ENCODE results near the gene ACTN1. TPM values are rescaled to one million over a fixed set of nuclear protein-coding genes. Genes with fewer than 3 reads are reported as not detected.
A peak's percentile ranks its signal among the peaks of the same experiment; 100 is the strongest.
"Not testable (repeated sequence)": the region's sequence is repeated elsewhere in the genome, so short reads cannot be mapped to it uniquely, and the experiment has no call there.

Gene ACTN1
- total RNA-seq (82.2 and 88.0 TPM in 2 replicates), polyA plus RNA-seq (157 and 163 TPM in 2 replicates)

DNA sequence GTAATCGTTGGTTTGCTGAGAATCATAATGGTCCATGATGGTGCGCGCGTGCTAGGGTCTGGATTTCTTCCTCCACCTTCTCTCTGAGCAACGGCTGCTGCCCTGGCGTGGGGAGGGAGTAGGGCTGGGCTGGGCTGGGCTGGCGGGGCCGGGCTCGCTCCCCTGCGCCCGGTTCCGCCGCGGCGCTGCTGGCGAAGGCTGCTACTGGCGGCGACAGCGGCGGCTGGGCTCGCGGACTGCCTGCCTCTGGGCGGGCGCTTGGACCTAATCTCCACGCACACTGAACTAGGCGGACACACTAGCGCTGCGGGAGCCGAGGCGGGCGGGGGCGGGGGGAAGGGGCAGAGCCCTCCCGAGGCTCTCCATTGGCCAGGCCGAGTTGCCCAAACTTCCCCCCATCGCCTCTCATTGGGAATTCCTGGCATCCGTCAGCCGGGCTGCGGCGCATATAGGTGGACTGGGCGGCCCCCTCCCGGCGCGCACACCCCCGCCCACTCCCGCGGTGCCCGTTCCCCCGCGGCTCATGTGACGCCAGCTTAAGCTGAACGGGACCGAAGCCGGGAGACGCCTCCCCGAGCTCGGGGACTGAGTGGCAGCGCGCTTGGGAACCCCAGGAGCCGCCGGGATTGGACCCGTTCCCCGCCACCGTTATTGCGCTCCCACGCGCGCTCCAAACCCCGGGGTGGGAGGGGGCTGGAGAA is at the start of gene ACTN1:
ACTN1 (minus strand) TSS at position 282 of the 701 bp plus-strand sequence; CDS start at position 36, 246 bp downstream.
- DNase-seq (ENCODE audit: low spot score): peak; percentile 94
- peak within 1 kb of the TSS; percentile 100 for H3K27ac ChIP-seq
- no peaks in the 10 kb centered on the region for H3K9me2 ChIP-seq (replicated peaks; ENCODE audit: insufficient read depth)
- no peaks in the 10 kb centered on the region for H3K9me3 ChIP-seq (ENCODE audit: low read depth)
- H3K4me3 ChIP-seq: peak within 1 kb of the TSS; percentile 98
- H3K4me2 ChIP-seq: peak within 1 kb of the TSS; percentile 89
- H3K27me3 ChIP-seq: no peaks in the 10 kb centered on the region
- no peaks in the 10 kb centered on the region for H3K36me3 ChIP-seq (replicated peaks; ENCODE audit: insufficient read depth, low read depth)
- peaks cover 4% of the 10 kb centered on the region for H4K20me1 ChIP-seq (ENCODE audit: insufficient read depth, poor library complexity, severe bottlenecking)
- TF ChIP-seq, protein P1, sequence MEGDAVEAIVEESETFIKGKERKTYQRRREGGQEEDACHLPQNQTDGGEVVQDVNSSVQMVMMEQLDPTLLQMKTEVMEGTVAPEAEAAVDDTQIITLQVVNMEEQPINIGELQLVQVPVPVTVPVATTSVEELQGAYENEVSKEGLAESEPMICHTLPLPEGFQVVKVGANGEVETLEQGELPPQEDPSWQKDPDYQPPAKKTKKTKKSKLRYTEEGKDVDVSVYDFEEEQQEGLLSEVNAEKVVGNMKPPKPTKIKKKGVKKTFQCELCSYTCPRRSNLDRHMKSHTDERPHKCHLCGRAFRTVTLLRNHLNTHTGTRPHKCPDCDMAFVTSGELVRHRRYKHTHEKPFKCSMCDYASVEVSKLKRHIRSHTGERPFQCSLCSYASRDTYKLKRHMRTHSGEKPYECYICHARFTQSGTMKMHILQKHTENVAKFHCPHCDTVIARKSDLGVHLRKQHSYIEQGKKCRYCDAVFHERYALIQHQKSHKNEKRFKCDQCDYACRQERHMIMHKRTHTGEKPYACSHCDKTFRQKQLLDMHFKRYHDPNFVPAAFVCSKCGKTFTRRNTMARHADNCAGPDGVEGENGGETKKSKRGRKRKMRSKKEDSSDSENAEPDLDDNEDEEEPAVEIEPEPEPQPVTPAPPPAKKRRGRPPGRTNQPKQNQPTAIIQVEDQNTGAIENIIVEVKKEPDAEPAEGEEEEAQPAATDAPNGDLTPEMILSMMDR (IDR thresholded peaks at IDR 0.05; ENCODE audit: poor library complexity): no peak
- TF ChIP-seq EZH2phosphoT487 (IDR thresholded peaks at IDR 0.05; ENCODE audit: low read depth, severe bottlenecking, unreplicated experiment) (no peak), EZH2 (IDR thresholded peaks at IDR 0.05; ENCODE audit: borderline replicate concordance) (no peak)
- 1% methylated on average over 50 of the region's 68 CpGs for WGBS (ENCODE audit: low lambda C conversion rate, missing lambda C conversion rate)
- peaks cover 44% of the 10 kb centered on the region for H3K79me2 ChIP-seq
- H2AFZ ChIP-seq: peak within 1 kb of the TSS; percentile 66
- peaks cover 35% of the 10 kb centered on the region for H3K4me1 ChIP-seq (ENCODE audit: insufficient read depth)

DNA sequence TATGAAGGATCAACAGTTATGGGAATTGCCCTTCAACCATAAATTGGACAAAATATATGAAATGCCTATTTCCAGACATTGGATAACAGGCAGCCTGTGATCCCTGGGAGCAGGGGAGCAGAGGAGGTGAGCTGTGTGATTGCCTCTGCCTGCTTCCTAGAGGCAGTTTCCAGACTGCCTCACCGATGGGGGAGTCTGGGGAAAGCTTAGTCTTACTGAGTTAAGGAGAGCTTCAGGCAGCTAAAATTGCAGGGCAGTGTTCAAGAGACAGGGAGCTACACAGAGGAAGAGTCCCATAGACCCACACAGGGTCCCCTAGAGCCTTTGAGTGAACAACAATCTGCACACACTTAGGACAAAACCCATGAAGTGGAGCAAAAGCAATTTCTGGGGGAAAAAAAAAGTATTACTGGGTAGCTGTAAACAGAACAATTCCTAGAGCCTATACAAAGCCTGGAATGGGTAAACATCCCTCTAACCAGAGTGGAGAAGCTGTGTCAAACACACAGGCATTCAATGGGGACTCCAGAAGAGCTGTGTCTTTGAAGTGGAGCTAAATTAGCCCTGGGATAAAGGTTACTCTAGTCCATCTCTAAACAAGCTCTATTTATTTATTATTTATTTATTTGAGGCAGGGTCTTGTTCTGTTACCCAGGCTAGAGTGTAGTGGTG is 48.3 kb upstream of the ACTN1 start:
- H3K9me2 ChIP-seq (replicated peaks; ENCODE audit: insufficient read depth): no peaks in the 10 kb centered on the region
- WGBS (ENCODE audit: low lambda C conversion rate, missing lambda C conversion rate): 21% methylated on average over 1 of the region's 1 CpG
- DNase-seq (ENCODE audit: low spot score): no peak
- H3K4me2 ChIP-seq: no peak overlapping the region
- no peak overlapping the region for H3K4me3 ChIP-seq
- no peaks in the 10 kb centered on the region for H3K4me1 ChIP-seq (ENCODE audit: insufficient read depth)
- no peaks in the 10 kb centered on the region for H3K36me3 ChIP-seq (replicated peaks; ENCODE audit: insufficient read depth, low read depth)
- no peaks in the 10 kb centered on the region for H3K9me3 ChIP-seq (ENCODE audit: low read depth)
- no peaks in the 10 kb centered on the region for H3K79me2 ChIP-seq
- H3K27ac ChIP-seq: no peak overlapping the region
- H4K20me1 ChIP-seq (ENCODE audit: insufficient read depth, poor library complexity, severe bottlenecking): no peaks in the 10 kb centered on the region
- TF ChIP-seq EZH2 (IDR thresholded peaks at IDR 0.05; ENCODE audit: borderline replicate concordance) (no peak), EZH2phosphoT487 (IDR thresholded peaks at IDR 0.05; ENCODE audit: low read depth, severe bottlenecking, unreplicated experiment) (no peak)
- TF ChIP-seq, protein P1 (IDR thresholded peaks at IDR 0.05; ENCODE audit: poor library complexity): no peak
- H2AFZ ChIP-seq: no peak overlapping the region
- H3K27me3 ChIP-seq: no peaks in the 10 kb centered on the region

DNA sequence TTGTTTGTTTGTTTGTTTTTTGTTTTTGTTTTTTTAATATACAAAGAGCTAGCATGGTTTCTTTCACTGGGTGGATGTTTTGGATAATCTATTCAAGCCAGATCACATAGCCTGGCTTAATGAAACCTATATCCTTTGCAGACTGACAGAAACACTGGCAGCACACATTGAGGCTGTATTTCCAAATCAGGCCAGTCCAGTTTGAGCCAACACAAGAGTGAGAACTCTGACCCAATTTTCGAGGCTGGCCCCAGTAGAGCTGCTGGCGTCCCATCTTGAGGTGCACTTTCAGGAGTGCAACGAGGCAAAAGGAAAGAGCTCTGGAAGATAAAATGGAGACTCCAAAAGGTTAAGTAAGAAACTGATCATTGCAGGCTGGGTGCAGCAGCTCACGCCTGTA is 43.9 kb upstream of the ACTN1 start:
- Histone ChIP-seq H3K9me3 (ENCODE audit: low read depth) (no peaks in the 10 kb centered on the region), H4K20me1 (ENCODE audit: insufficient read depth, poor library complexity, severe bottlenecking) (no peaks in the 10 kb centered on the region), H3K79me2 (no peaks in the 10 kb centered on the region), H3K27me3 (no peaks in the 10 kb centered on the region), H3K4me3 (no peak overlapping the region), H3K4me2 (no peak overlapping the region), H2AFZ (no peak overlapping the region), H3K36me3 (replicated peaks; ENCODE audit: insufficient read depth, low read depth) (no peaks in the 10 kb centered on the region), H3K9me2 (replicated peaks; ENCODE audit: insufficient read depth) (no peaks in the 10 kb centered on the region), H3K4me1 (ENCODE audit: insufficient read depth) (no peaks in the 10 kb centered on the region), H3K27ac (no peak overlapping the region)
- WGBS (ENCODE audit: low lambda C conversion rate, missing lambda C conversion rate): 85% methylated on average over 4 of the region's 4 CpGs
- TF ChIP-seq EZH2phosphoT487 (IDR thresholded peaks at IDR 0.05; ENCODE audit: low read depth, severe bottlenecking, unreplicated experiment): no peak
- TF ChIP-seq, protein P1 (IDR thresholded peaks at IDR 0.05; ENCODE audit: poor library complexity): no peak
- TF ChIP-seq EZH2 (IDR thresholded peaks at IDR 0.05; ENCODE audit: borderline replicate concordance): no peak
- no peak for DNase-seq (ENCODE audit: low spot score)

- H3K4me3 ChIP-seq; H3K9me2 ChIP-seq (replicated peaks; ENCODE audit: insufficient read depth); DNase-seq (ENCODE audit: low spot score); H3K4me2 ChIP-seq; H2AFZ ChIP-seq; H4K20me1 ChIP-seq (ENCODE audit: insufficient read depth, poor library complexity, severe bottlenecking); H3K9me3 ChIP-seq (ENCODE audit: low read depth); H3K27me3 ChIP-seq; H3K4me1 ChIP-seq (ENCODE audit: insufficient read depth); H3K36me3 ChIP-seq (replicated peaks; ENCODE audit: insufficient read depth, low read depth); H3K79me2 ChIP-seq; H3K27ac ChIP-seq: not testable (repeated sequence)
- 98% methylated on average over 8 of the region's 8 CpGs for WGBS (ENCODE audit: low lambda C conversion rate, missing lambda C conversion rate)
Observed at GRCh38 chr14:69022093-69022492, 43.0 kb upstream of the ACTN1 start.

Data from hepatocyte (in vitro differentiated cells).